HG03280 (cell line): ENCODE measurements around the gene NDFIP1.
"Not testable (repeated sequence)": the region's sequence is repeated elsewhere in the genome, so short reads cannot be mapped to it uniquely, and the experiment has no call there.

ENCODE experiments used
- ATAC-seq: cut with Tn5 transposase; IDR thresholded peaks from one replicate; pipeline ENCODE4 v1.9.1; 2021; ENCODE audit warnings: mild to moderate bottlenecking, moderate library complexity; ENCODE audit not compliant: unreplicated experiment

Gene NDFIP1

DNA sequence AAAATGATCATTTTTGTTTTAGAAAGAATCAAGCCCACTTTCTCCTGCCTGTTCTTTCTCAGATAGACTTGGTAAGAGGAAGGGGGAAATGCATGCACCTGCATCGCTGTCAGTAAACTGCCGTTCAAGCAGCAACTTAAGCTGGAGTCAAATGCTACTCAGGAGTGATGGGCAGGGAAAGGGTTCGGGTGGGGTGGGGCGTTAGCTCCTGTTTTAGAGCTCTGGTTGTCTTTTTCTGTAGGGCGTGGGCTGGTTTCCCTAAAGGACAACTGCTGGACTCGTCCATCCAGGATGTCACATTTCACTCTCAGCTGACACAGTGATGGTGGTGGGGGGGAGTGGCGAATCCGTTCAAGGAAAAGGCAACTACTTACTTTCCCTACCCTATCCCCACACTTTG lies 75.0 kb downstream of the NDFIP1 start:
- no peak for ATAC-seq

DNA sequence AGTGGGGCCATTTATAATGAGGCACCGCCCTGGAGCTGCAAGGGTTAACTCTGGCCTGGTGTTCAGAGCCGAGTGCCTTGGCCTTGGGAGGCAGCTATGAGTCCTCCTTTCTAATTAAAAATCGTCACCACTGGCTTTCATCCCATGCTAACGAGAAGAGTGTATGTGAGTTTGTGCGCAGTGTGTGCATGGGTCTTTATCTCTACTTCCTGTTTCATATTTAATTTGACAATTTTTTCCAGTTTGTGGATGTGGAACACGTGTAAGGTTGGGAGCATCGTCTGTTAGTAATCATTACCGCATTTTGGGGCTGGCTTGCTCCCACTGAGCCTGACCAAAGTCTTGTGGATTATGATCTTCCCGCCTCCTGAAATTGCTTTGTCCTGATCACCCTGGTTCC lies 76.4 kb downstream of the NDFIP1 start:
- no peak for ATAC-seq

DNA sequence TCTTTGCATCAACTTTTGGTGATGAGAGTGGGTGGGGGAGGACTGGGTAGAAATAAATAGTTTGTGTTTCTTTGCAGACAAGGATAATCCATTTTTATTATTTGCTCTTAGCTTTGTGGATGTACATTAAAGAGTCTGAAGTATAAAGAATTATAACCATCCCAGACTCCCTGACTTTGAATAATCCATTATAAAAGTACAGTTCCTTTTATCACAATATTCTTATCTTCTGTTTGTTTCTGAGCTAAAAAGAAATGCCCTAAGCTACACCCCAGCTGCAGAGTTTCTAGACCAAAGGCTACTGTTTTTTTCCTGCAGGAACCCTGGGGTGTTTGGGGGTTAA lies 77.9 kb downstream of the NDFIP1 start:
- no peak for ATAC-seq

GRCh38 chr5:142186857-142187594 lies 78.4 kb downstream of the NDFIP1 start:
- no peak for ATAC-seq

- not testable (repeated sequence) for ATAC-seq
Measured at GRCh38 chr5:142188691-142189090, 80.1 kb downstream of the NDFIP1 start.

DNA sequence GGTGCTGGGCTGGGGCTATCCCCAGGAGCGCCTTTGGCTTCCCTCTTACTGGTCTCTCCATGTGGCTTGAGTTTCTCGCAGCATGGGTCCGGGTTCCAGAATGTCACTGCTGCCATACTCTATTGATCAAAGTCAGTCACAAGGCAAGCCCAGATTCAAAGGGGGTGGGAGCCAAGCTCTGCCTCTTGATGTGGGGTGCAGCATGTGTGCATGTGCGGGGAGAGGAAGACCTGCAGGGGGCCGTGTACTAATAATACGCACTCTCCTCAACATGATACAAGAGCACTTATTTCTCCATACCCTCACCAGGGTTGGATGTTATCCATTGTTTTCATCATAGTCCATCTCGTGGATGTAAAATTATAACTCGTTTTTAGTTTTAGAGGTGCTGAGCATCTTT lies 81.2 kb downstream of the NDFIP1 start:
- ATAC-seq = no peak

GRCh38 chr5:142191776-142192175 lies 83.2 kb downstream of the NDFIP1 start:
- no peak for ATAC-seq

DNA sequence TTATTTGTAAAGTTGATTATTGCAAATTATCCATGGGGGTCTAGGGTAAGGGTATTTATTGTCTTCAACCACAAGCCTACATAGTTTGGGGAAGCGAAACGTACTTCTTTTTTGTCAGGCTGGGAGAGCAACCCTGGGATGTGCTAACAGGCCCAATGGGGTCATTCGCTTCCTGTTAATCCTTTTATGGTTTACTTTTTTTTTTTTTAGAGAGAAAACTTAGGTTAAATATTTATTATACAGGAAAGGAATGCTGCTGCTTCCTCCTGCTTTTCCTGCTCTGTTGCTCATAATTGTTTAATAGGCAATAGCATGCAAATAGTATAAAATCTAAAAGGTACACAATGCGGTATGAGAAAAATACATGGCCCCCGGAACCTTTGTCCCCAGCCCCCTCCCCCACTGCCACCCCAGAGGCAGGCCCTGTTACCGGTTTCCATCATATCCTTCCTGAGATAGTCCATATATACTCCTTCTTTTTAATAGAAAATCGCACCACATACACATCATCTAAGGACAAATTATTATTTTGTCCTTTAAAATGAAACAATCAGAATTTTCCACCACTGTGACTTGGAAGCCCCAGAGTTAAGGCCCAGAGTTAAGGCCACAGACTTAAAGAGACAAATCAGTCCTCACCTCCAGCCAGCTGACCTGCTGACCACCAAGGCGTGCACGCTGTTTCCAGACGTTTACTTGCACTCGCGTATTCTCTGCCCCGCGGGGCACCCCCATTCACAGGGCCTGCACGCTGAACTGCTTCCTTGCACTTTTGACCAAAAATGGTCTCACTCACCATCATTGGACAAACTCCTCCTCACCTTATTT lies 83.9 kb downstream of the NDFIP1 start:
- ATAC-seq = no peak

DNA sequence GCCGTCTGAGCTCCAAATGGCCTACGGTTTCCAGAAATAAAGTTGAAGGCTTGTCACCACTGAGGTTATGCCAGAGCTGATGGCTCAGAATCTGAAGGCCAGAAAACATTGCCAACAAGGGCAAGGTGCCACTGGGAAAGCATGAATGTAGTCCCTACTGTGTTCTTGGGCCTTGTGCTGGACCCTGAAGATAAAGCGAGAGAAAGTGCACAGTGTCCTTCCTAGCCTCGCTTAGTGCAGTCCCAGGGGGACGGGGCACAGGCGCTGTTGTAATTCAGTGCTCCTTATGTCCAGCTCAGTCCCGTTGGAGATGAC lies 84.5 kb downstream of the NDFIP1 start:
- no peak for ATAC-seq

- ATAC-seq = no peak
Measured at GRCh38 chr5:142197098-142197497, 88.5 kb downstream of the NDFIP1 start.

- no peak for ATAC-seq
Measured at GRCh38 chr5:142197781-142198180, 89.2 kb downstream of the NDFIP1 start.

GRCh38 chr5:142199388-142199787 lies 90.8 kb downstream of the NDFIP1 start:
- no peak for ATAC-seq

DNA sequence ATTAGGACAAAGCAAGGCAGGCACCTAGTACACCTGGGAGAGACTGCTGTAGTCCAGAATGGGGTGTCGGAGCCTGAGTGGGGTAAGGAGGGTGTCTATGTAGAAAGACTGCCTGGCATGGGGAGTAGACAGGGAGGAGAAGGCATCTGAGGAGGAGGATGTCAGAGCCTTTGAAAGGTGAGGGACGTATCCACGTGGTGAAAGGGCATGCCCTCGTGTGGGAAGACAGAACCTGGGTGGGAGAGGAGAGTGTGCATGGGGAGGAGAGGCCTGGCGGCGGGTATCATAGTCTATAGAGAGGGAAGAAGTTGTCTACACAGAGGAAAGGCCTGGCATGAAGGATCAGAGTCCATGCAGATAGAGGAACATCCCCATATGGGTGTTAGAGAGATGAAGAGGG lies 91.8 kb downstream of the NDFIP1 start:
- ATAC-seq = no peak

DNA sequence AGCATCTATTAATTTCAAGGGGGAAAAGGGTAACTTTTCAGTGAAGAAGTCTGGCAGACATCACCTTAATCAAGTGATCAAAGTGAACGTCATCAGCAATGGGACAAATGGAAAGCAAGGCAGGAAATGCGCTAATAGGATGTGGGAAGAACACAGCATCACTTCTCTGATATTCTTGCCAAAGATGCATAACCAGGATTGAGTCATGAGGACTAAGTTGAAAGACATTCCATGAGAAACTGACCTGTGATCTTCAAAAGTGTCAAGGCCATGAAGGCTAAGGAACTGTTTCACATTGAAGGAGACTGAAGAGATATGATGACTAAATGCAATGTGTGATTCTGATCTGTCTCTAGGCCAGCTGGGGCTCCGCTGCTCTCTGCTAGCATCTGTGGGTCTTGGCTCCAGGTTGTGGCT lies 92.9 kb downstream of the NDFIP1 start:
- no peak for ATAC-seq

DNA sequence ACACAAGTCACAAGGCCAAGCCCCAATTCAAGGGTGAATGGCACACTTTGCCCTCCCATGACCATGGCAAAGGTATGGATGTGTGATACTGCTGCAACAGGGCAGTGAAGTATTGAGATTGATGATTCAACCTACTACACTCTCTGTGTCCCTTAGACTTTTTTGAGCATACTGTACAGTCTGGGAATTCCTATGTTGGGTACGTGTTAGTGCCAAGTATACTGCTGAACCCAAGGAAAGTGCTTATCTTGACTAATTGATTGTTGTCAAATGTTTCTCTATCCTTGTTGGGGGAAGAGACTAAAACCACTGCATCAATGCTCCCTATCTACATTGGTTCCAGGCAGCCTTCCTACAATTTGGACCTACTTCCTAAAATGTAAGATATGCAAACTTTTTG lies 93.7 kb downstream of the NDFIP1 start:
- no peak for ATAC-seq
